GM19397 (cell line): ENCODE data around the gene PRR27.

Experiments
- ATAC-seq: cut with Tn5 transposase; IDR thresholded peaks from one replicate; pipeline ENCODE4 v1.9.1; 2021; ENCODE audit warnings: mild to moderate bottlenecking, moderate library complexity; ENCODE audit not compliant: unreplicated experiment

The PRR27 gene

DNA sequence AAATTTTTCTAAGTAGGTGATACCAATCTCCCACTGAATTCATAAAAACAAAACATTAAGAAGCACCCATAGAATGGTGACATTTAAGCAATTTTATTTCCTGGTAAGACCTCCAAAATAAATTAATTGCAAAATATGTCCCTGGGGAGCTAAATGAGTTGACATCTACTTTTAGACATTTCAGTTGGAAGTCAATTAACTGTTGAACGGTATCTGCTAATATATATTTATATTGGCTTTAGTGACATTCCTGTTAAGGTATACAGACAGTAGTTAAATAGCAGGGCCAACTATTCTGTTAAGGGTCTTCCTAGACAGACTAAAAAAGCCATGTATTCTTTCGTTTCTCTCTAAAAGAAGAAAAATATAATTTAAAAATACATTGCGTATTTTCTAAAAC, at the start of gene PRR27:
TSS of gene PRR27 (plus strand) at position 301 of the 400 bp plus-strand sequence. CDS start 139 bp downstream, outside the sequence.
- no peak for ATAC-seq

DNA sequence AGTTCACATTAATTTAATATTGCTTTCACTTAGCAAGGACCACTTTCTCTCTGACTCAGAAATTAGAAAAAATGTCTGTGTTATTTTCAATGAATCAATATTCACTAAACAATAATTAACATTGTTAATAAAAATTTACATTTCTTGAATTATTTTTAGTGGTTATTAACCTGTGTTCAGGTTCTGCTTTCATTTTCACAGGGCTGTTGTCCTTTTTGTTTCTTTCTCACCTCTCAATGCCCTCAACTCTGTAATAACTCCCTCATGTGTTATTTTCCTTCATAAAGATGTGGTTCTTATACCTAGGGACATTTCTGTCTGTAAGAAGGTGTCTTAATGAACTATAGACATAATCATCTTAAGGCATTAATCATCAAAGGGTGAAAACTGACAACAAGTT, 43.1 kb upstream of the PRR27 start:
- no peak for ATAC-seq

DNA sequence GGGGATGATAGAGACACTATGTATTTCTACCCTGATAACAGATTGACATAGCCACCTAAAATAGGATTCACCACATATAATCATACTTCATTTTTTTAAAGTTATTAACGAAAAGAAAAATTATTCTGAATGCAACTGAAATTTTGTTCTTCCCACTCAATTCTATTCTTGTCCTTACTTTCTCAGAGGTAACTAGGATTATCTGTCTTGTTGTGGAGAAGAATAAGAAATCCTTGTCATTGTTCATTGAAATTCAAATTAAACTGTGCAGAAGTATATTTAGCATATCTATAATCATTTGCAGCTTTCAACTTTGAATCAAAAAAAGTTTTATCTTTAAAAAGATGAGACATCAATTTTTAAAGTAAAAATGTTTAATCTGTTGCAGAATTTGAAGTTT, 40.4 kb upstream of the PRR27 start:
- no peak for ATAC-seq

DNA sequence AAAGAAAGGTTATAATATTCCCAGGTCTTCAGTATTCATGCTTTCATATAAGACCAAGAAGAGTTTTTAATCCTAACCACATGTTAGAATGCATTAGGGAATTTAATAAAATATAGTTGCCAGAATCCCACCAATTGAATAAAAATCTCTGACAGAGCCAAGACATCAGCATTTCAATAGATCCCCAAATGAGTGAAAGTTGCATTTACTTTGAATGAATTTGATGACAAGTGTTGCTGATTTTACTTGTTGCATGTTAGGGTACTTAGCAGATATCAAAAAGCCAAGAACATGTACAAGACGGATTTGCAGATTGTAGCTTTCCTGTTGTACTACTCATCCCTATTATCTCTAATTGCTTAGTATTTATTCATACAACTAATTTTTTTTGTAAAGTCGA, 39.9 kb upstream of the PRR27 start:
- ATAC-seq: no peak

DNA sequence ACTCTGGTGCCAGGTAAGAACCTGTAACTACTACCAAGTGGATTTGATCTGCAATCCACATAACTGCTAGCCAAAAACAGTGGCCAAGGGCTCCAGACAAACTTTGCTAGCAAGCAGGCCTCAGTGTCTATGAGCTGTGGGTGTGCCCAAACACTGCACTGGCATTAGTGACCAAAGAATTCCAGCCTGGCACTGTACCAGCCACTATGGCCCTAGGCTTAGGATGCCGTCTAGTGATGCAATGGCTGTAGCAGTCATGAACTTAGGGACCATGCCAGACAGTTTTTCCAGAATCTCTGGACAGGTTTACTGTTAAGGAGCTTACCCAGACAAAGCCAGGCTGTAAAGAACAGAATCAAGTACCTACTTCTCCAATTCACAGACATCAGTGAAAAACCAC, 33.7 kb upstream of the PRR27 start:
- ATAC-seq: no peak

DNA sequence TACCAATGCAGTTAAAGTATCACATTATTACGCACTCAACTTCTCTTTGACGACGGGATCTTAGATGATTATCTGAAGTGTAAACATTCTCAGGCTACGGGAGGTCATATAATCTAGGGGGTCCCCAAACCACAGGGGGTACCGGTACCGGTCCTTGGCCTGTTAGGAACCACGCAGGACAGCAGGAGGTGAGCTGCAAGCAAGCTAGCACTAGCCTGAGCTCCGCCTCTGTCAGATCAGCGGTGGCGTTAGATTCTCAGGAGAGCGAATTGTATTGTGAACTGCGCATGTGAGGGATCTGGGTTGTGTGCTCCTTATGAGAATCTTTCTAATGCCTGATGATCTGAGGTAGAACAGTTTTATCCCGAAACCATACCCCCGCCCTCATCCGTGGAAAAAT, 20.6 kb upstream of the PRR27 start:
- no peak for ATAC-seq

DNA sequence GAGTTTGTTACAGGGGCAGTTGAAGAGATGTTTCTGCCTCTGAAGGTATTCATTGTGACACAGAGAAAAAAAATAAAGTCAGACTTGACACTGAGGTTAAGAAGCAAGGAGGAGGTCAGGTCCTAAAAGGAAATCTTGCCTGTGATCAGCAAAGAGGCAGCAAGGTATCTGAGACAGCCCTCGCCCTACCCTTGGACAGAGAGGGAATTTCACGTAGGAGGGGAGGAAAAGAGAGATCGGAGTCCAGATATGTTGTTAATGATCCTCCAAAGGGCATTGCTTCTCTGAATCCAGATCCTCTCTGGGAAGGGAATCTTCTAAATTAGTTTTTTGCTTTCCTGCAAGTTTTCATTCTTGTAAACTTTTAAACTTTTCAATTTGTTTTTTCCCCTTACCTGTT, 15.3 kb upstream of the PRR27 start:
- ATAC-seq: no peak

DNA sequence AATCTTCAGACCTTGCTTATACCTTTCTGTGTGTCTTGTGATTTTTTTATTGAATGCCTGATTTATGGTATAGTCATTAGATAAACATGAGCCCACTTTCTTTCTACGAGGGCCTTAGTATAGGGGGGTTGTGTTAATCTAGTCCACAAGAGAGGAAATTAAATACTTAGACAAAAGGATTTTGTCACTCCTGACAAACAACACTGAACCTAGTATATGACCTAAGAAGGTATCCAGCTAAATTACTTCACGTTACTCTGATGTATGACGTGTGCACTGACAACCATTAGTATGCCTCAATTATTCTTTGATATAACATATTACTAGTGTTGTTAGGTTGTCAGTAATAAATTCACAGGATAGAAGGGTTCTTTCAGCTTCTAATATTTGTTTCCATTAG, 2.8 kb upstream of the PRR27 start:
- no peak for ATAC-seq

DNA sequence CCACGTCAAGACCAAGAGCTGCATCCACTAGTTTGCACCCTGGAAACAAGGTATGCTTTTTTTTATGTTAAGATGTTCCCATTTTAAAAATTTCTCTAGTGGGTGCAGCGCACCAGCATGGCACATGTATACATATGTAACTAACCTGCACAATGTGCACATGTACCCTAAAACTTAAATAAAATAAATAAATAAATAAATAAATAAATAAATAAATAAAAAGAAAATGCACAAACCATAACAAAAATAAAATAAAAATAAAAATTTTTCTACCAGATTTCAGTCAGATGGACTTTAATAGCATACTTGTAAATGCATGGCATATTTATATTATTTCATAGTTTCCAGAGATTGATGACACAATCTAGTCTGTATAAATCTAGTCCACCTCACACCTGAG, 1.9 kb upstream of the PRR27 start:
- no peak for ATAC-seq

DNA sequence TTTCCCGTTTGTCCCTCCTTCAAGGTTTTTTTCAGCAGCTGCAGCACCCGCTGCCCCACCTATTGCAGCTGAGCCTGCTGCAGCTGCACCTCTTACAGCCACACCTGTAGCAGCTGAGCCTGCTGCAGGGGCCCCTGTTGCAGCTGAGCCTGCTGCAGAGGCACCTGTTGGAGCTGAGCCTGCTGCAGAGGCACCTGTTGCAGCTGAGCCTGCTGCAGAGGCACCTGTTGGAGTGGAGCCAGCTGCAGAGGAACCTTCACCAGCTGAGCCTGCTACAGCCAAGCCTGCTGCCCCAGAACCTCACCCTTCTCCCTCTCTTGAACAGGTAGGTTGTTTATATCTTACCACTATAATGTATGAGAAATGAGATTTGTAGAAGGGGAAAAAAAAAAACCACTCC, 4.5 kb downstream of the PRR27 start:
- ATAC-seq: no peak

DNA sequence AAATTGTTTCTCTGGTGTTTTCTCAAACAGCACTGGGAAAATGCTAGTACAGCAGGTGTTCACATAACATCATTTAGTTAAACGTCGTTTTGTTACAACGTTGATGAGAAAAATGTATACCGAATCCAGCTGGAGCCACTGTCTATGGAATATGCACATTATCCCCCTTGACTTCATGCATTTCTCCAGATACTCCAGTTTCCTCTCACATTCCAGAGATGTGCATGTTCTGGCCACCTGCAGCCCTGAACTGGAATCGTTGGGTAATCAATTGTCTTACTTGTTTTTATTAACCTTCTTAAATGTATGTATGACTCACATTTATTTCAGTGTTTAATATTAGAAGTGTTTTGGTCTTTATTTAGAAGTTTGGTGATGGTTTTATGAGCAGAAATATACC, 23.1 kb downstream of the PRR27 start:
- ATAC-seq: no peak

DNA sequence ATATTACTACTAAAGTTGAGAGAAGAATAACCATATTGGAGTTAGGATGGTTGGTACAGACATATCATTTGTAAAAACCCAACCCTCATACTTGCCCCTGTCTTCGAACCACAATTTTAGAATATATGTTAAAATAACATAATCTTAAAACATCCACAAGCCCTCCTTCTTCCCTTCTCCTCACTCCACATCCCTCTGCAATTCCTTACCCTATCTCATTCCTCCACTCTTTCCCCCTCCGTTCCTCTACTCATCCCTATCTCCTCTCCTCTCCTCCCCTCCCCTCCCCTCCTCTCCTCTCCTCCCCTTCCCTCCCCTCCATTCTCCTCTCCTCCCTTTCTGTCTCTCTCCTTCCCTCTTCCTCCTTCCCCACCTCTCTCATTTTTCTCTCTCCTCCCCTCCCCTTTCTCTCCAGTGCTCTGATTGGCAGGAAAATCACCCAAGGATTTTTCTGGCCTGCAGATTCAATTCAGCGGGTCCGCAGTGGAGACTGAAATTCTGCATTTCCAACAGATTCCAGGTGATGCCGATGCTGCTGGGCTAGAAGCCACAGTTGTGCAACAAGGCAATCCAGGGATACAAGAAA, 24.1 kb downstream of the PRR27 start:
- ATAC-seq: no peak

DNA sequence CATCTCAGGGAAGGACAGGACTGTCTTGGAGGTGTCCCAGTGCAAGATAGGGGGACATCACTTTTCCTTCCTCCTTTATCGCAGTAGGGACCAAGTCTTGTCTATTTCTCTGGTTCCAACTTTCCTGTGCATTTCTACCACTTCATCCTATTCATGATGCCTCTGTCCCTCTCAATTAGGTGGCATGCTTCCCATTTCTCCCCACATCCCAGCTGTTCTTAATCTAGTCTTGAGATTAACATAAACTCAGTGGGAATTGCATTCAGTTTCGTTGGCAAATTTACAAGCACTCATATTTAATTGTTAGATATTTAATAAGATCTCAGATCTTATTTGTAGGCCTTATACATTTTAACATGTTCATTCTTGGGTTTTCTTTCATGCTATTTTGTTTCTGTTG, 25.8 kb downstream of the PRR27 start:
- ATAC-seq: no peak

DNA sequence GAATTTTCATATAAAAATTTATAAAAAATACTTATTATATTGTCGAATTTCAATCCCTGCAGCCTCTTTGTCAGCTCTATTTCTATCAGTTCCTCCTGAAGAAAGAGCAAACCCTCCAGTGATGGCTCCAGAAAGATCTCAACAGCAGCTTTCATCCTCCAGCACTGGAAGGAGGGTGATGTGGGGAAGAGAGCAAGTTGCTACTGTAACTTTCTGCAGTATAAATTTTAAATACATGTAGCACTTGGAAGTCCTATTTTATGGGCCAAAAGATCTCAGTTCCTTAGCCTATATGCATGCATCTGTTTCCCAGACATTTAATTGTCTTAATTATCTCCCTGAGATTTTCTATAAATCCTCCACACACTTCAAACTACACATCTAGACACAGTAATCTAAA, 27.8 kb downstream of the PRR27 start:
- ATAC-seq: no peak

DNA sequence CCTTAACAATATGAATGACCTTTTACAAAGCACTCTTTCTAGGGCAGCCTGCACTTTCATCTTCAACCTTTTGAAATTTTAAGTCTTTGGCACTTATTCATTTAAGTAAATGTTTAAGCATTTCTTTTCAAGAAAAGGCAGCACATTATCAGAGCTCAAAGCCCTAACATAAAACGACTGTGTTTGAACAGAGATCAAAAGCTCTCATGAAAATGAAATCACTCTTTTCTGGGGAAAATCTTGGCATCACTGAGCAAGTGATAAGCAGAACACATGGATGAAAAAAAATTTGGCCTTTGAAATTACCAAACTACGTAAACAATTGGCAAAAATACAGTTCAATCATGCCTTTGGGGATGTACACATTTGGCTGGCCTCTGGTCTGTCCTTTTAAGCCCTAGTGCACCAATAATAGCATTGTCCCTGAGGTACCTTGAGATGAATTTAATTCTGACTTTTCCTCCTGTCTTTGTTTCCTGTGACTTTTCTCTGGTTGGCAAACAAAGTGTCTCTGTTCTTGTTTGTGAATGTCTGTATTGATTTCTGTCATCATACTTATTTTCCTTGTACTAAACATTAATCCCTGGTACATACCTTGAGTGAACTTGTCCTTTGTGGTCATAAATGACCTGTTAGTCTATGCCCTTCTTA, 28.6 kb downstream of the PRR27 start:
- no peak for ATAC-seq

DNA sequence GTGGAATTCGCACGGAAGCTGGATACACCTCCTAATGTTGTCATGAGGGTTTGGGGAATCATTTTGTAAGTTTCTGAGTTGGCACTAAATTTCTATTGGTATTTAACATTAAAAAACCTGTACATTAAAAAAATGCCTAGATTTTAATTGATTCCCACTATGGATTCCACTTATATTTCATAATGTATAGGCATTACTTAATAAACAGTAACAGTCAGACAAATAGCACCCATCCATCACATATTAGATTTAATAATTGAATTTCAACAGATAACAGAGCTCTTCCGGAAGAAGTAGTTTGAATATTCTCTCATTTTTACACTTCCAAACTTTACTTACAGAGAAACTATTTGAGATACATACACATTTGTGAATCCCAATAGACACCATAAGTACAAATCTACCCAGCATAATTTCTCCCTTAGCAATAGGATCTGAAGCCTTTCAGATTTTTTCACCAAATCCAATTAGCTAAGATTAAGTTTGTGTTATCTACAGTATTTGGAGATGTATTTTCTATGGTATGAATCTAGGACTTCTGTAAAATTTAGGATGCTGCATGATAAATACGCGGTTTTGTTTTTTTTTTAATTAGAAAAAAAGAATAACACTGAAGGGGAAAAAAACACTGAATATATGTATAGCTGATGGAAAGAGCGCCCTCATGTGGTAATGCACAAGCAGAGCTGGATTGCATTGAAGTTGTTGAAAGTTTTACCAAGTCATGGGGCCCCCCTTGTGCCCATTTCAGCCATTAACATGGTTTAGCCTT, 29.3 kb downstream of the PRR27 start:
- ATAC-seq: peak; percentile 71

DNA sequence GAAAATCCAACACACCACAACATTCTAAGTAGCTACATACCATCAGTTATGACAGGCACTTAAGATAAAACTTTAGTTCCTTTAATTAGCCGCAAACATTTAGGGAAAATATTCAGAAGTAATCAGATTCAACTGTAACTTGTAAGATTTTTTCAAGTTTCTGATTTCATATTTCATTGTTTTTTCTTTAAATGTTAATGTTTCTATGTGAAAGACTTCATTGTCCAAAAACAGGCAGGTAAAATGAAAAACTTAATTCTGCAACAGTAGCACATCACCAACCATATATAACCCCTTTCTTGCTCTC, 29.9 kb downstream of the PRR27 start:
- no peak for ATAC-seq

DNA sequence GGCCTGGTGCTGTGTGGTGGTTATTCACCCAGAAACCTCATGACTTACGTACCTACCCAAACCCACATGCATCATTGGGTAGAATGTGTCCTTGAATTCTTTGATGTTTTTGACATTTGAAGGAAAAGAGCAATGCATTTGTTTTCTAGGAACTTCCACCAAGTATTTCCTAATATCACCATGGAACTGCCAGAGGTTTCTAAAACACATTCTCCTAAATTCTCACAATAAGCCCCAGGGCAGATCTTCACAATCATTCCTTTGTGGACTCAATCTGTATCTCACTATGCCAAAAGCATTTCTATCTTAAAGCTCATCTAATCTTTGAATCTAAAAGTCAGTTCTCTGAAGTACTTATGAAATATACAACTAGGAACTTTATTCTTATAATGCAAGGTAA, 33.2 kb downstream of the PRR27 start:
- no peak for ATAC-seq

DNA sequence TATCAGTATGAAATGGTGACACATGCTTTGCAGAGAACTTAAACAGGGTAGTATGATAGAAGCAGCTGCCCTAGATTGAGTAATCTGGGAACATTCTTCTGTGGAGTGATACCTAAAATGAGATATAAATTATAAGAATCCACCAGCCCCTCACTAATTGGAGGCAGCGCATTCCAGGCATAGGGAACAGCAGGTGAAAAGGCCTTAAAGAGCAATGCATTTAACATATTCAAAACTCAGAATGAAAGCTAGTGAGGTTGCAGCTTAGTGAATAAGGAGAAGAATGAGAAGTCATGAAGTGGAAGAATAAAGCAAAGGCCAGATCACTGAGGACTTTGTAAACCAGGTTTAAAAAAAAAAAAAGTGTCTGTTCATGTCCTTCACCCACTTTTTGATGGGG, 36.5 kb downstream of the PRR27 start:
- ATAC-seq: no peak

DNA sequence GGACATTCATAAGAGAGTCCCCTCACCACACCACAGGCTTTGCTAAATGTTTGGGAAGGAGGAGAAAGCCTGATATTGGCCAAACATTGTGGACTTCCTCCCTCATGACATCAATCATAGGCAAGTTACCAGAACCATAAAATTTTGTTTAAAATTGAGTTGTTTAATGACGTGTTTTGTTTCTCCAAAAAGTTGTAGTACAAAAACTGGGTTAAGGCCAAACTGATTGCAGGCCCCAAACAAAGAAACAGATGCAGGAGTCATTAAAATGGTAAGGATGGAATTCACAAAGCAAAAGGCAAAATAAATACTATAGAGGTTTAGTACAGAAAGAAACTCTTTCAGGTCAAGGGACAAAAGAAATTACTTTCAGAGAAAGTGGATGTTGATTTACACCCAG, 37.6 kb downstream of the PRR27 start:
- no peak for ATAC-seq

DNA sequence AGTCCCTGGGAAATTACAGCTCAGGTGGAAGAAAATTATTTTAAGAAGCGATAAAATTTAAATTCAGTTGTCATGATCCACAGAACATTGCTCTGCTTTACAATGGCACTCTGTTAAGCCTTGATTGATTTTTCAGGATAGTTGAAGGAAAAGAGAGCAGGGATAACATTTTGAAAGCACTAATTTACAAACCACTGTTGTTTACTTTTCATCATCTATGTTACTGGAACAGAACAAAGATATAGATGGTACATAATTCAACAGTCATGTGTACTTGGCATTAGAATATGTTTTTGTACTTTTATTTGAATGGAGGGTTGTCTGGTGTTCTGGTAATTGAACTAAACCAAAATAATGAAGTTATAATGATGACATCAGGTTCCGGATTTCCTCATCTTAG, 38.9 kb downstream of the PRR27 start:
- ATAC-seq: no peak

DNA sequence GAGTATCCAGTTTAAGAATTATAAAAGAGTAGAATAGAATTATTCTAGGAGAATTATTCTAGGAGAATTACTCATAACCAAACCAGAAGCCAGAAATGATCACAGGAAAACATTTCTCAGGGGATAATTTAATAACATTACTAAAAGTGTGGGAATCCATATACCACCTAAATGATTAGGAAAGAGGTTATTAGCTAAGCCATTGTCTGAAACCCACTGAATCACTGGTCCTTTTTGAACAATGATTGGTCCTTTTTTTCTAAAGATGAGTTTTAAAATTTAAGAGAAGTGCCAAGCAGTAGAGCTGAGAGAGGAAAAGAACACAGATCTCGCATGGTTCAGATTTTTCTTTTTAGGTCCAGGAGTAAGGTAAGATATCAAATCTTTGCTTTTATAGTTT, 41.4 kb downstream of the PRR27 start, which contains the start of gene ODAM:
TSS of gene ODAM (plus strand) at position 301 of the 400 bp plus-strand sequence. CDS start 819 bp downstream, outside the sequence.
- ATAC-seq: no peak
